ENCODE measurements around the gene SSTR4.

Gene SSTR4

GRCh38 chr20:23027721-23028120 lies 7.4 kb upstream of the SSTR4 start:
- no peaks in the 10 kb centered on the region for H3K79me2 ChIP-seq (ENCODE audit: insufficient read depth, low read length)
- TF ChIP-seq CTCF (conservative IDR thresholded peaks at IDR 0.05; ENCODE audit: low read length) (no peak), EZH2phosphoT487 (IDR thresholded peaks at IDR 0.05; ENCODE audit: borderline replicate concordance) (no peak)
- H3F3A ChIP-seq (ENCODE audit: low read depth): no peaks in the 10 kb centered on the region
- no peaks in the 10 kb centered on the region for H3K27me3 ChIP-seq (ENCODE audit: insufficient read depth, low read length, poor library complexity, severe bottlenecking)
- H3K4me2 ChIP-seq (ENCODE audit: low read depth, low read length, poor library complexity, severe bottlenecking): no peak overlapping the region
- no peak overlapping the region for H3K4me3 ChIP-seq (ENCODE audit: low read length, poor library complexity, severe bottlenecking)
- H3K9ac ChIP-seq (ENCODE audit: low read depth, low read length, poor library complexity, severe bottlenecking): no peak overlapping the region
- no peaks in the 10 kb centered on the region for H4K20me1 ChIP-seq (ENCODE audit: insufficient read depth, low read length, poor library complexity, severe bottlenecking)
- H3K36me3 ChIP-seq (ENCODE audit: insufficient read depth, low read length): no peaks in the 10 kb centered on the region
- no peak overlapping the region for H2AFZ ChIP-seq (ENCODE audit: low read length)
- H3K9me3 ChIP-seq (ENCODE audit: insufficient read depth, low read depth, low read length): no peaks in the 10 kb centered on the region
- H3K9me2 ChIP-seq (replicated peaks; ENCODE audit: low read depth, low read length): no peaks in the 10 kb centered on the region
- peaks cover 7% of the 10 kb centered on the region for H3K4me1 ChIP-seq (ENCODE audit: insufficient read depth, low read length, poor library complexity, severe bottlenecking)

DNA sequence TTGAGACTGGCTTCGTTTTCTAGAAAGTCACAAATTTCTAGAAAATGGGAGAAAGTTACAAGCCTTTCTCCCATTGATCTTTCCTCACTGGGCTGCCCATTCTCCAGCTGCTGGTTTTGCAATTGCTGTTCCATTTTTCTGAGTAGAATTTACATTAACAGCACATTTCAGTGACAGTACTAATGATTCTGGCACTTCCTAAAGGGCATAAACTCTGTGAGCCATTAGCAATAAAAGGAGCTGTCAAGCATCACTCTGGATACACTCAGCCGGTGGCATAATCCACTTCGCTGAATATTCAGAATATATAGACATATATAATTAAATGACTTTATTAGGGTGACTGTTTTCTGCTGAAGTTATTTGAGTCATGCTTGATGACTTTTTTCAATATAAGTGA lies 6.7 kb upstream of the SSTR4 start:
- H3F3A ChIP-seq (ENCODE audit: low read depth): no peaks in the 10 kb centered on the region
- H3K9ac ChIP-seq (ENCODE audit: low read depth, low read length, poor library complexity, severe bottlenecking): no peak overlapping the region
- no peak overlapping the region for H3K4me2 ChIP-seq (ENCODE audit: low read depth, low read length, poor library complexity, severe bottlenecking)
- TF ChIP-seq CTCF (conservative IDR thresholded peaks at IDR 0.05; ENCODE audit: low read length) (no peak), EZH2phosphoT487 (IDR thresholded peaks at IDR 0.05; ENCODE audit: borderline replicate concordance) (no peak)
- H3K9me3 ChIP-seq (ENCODE audit: insufficient read depth, low read depth, low read length): no peaks in the 10 kb centered on the region
- no peaks in the 10 kb centered on the region for H3K27me3 ChIP-seq (ENCODE audit: insufficient read depth, low read length, poor library complexity, severe bottlenecking)
- H3K9me2 ChIP-seq (replicated peaks; ENCODE audit: low read depth, low read length): no peaks in the 10 kb centered on the region
- no peak overlapping the region for H3K4me3 ChIP-seq (ENCODE audit: low read length, poor library complexity, severe bottlenecking)
- no peaks in the 10 kb centered on the region for H3K36me3 ChIP-seq (ENCODE audit: insufficient read depth, low read length)
- H4K20me1 ChIP-seq (ENCODE audit: insufficient read depth, low read length, poor library complexity, severe bottlenecking): no peaks in the 10 kb centered on the region
- H3K4me1 ChIP-seq (ENCODE audit: insufficient read depth, low read length, poor library complexity, severe bottlenecking): peaks cover 11% of the 10 kb centered on the region
- H2AFZ ChIP-seq (ENCODE audit: low read length): no peak overlapping the region
- no peaks in the 10 kb centered on the region for H3K79me2 ChIP-seq (ENCODE audit: insufficient read depth, low read length)

DNA sequence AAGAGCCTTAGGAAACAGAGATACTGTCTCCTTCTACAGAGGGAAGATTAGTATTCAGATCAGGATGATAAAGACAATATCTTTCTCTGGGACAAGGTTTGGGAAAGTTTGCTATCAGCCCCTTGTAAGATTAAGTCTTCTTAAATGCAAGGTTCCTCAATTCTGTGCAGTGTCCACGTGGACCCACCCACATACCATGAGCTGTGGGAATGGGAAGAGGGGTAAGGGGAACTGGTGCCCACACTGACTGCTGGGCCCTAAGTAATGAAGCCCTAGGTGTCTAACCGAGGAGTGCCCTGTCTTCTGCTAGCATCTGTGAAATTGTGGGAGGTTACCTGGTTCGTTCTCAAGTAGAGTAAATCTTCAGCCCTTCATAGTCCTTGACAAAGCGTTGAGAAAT lies 5.8 kb upstream of the SSTR4 start:
- no peaks in the 10 kb centered on the region for H3K9me3 ChIP-seq (ENCODE audit: insufficient read depth, low read depth, low read length)
- no peak overlapping the region for H3K4me3 ChIP-seq (ENCODE audit: low read length, poor library complexity, severe bottlenecking)
- no peaks in the 10 kb centered on the region for H4K20me1 ChIP-seq (ENCODE audit: insufficient read depth, low read length, poor library complexity, severe bottlenecking)
- TF ChIP-seq EZH2phosphoT487 (IDR thresholded peaks at IDR 0.05; ENCODE audit: borderline replicate concordance) (no peak), CTCF (conservative IDR thresholded peaks at IDR 0.05; ENCODE audit: low read length) (no peak)
- no peak overlapping the region for H3K4me2 ChIP-seq (ENCODE audit: low read depth, low read length, poor library complexity, severe bottlenecking)
- H2AFZ ChIP-seq (ENCODE audit: low read length): no peak overlapping the region
- H3K9ac ChIP-seq (ENCODE audit: low read depth, low read length, poor library complexity, severe bottlenecking): no peak overlapping the region
- H3K36me3 ChIP-seq (ENCODE audit: insufficient read depth, low read length): no peaks in the 10 kb centered on the region
- no peaks in the 10 kb centered on the region for H3F3A ChIP-seq (ENCODE audit: low read depth)
- no peaks in the 10 kb centered on the region for H3K9me2 ChIP-seq (replicated peaks; ENCODE audit: low read depth, low read length)
- H3K79me2 ChIP-seq (ENCODE audit: insufficient read depth, low read length): no peaks in the 10 kb centered on the region
- no peaks in the 10 kb centered on the region for H3K27me3 ChIP-seq (ENCODE audit: insufficient read depth, low read length, poor library complexity, severe bottlenecking)
- H3K4me1 ChIP-seq (ENCODE audit: insufficient read depth, low read length, poor library complexity, severe bottlenecking): peaks cover 11% of the 10 kb centered on the region
